ENCODE measurements around the gene TTC27. TPM values are rescaled to one million over a fixed set of nuclear protein-coding genes. Genes with fewer than 3 reads are reported as not detected.
"Not testable (repeated sequence)": the region's sequence is repeated elsewhere in the genome, so short reads cannot be mapped to it uniquely, and the experiment has no call there.

TTC27 gene
- 24.6 and 45.2 TPM in 2 replicates for total RNA-seq (2014; rRNA removed; shearing (Covaris generic); ENCODE audit: low replicate concordance)

DNA sequence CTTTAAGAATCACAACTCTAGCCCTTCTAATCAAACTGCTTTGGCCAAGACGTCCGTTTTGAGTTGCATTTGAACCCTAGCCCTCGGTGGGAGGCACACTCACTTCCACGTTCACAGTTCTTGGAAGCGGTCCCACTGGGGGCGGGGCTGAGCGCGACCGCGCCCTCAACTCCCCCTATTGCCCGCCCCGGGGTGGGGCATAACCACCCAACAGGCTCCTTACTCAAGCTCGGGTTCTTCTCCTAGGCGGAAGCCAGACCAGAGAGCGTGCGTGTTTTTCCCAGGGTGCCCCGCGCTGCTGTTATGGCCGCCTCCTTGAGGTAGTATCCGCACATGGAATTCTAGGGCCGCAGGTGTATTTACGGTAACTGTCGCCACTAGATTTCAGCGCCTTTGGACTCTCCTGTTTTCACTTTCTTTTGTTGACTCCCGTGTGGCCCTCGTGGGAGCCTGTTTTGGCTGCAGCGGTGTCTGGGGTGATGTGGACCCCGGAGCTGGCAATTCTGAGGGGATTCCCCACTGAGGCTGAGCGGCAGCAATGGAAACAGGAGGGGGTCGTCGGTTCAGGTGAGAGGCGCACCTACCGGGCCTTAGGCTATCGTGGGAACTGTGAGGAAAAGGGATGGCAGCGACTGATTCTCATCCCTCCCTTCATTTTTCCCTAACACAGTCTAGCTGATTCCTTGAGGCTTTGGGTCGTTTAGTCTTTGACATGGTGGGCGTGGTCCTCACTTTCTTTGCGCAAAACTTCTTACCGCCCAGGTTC lies at the start of gene TTC27:
Gene TTC27 (plus strand): TSS at position 237 of the 766 bp plus-strand sequence. CDS start 243 bp downstream, at position 480.
- peak; percentile 91 for DNase-seq (ENCODE audit: low read depth)
- in situ Hi-C loops (cut with HindIII; ENCODE audit: low pct_unique_long_range_greater_than_20kb, low sequenced_read_pairs) = no loop called here

DNA sequence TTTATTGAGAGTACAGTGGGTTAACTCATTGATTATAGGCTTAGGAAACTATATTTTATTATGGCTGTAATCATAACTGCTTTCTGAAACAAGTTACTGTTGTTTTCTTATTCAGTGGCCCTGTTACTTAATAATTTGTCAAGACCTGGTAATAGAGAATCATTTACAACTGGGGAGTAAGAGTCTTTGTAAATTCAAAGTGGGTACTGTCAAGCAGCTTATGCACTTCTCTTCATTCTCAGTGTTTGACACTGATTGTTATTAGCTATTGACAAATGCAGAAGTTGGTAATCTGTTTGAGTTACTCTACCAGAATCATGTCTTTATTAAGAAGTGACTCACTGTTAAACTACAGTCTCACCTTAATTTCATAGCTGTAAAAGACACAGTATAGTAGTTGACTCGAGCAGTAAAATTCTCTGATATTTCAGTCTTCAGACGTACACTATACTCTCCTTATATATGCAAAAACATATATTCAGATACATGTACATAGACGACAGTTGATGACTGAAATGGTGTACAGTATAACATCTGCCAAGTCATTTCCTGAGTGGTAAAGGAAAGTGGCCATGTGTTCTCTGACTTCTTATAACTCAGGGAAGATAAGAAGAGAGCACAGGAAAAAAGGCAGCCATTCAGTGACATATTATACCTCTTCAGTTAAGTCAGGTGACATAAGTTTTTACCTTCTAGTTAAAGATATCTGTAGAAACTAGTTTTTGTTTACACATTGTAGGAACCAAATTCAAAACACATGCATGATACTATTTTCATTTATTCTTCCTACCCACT lies 36.0 kb upstream of the TTC27 start:
- in situ Hi-C loops (cut with HindIII; ENCODE audit: low pct_unique_long_range_greater_than_20kb, low sequenced_read_pairs) = no loop called here
- no peak for DNase-seq (ENCODE audit: low read depth)

DNA sequence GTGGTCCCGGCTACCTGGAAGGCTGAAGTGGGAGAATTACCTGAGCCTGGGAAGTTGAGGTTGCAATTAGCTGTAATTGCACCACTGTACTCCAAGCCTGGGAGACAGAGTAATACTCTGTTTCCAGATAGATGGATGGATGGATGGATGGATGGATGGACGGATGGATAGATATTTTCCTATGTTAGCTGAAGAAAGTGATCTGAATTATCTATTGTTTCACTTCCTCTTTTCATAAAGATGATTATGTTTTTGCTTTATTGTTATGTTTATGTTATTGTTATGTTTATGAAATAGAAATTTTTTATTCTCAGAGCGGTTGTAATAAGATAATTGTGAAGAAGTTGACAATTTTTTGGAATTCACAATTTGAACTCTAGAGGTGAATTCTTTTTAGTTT lies 33.3 kb upstream of the TTC27 start:
- in situ Hi-C loops (cut with HindIII; ENCODE audit: low pct_unique_long_range_greater_than_20kb, low sequenced_read_pairs) = no loop called here
- no peak for DNase-seq (ENCODE audit: low read depth)

DNA sequence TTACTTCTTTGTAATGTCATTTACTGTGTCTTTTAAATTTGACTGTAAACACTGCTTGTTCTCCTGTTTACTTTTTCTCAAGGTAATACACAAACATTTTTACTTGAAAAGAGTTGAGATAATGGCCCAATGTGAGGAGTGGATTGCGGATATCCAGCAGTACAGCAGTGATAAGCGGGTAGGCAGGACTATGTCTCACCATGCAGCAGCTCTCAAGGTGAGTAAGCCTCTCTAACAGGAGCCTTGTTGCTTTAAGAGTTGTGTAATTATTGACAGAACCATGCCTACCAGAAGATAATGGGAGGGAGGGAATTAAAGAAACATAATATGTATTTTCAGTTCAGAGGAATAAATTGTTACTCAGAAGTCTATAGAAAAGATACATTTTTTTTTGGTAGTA lies 16.5 kb upstream of the TTC27 start:
- DNase-seq (ENCODE audit: low read depth) = peak; percentile 31
- in situ Hi-C loops (cut with HindIII; ENCODE audit: low pct_unique_long_range_greater_than_20kb, low sequenced_read_pairs) = no loop called here

DNA sequence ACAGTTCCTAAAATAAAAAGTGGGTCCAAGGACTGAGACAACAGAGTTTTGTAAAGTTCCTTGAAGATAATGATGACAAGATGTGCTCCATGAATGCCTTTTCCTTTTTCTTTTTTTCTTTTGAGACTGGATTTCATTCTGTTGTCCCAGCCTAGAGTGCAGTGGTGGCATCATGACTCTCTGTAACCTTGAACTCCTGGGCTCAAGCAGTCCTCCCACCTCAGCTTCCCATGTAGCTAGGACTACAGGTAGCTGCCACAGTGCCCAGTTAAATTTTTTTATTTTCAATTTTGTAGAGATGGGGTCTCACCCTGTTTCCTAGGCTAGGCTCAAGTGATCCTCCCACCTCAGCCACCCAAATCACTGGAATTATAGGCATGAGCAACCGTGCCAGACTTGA lies 16.1 kb upstream of the TTC27 start:
- in situ Hi-C loops (cut with HindIII; ENCODE audit: low pct_unique_long_range_greater_than_20kb, low sequenced_read_pairs) = no loop called here
- DNase-seq (ENCODE audit: low read depth) = no peak

DNA sequence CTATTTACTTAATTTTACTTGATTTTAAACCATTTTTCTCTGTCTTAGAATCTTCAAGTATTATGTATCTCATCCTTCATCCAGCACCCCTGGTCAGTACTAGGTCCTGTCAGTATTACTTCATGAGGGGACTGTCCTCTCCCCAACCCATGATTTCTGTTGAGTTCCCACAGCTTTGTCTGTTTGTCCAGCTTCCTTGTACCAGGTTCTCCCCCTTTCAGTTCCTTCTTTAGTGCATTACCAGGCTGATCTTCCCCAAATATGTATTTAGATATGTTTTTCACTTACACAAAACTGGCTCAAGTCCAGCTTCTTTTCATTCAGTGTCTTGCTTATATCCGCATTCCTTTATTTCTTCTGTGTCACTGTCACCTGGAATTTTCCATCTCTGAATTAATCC lies 13.8 kb upstream of the TTC27 start:
- DNase-seq (ENCODE audit: low read depth) = no peak
- in situ Hi-C loops (cut with HindIII; ENCODE audit: low pct_unique_long_range_greater_than_20kb, low sequenced_read_pairs) = no loop called here

DNA sequence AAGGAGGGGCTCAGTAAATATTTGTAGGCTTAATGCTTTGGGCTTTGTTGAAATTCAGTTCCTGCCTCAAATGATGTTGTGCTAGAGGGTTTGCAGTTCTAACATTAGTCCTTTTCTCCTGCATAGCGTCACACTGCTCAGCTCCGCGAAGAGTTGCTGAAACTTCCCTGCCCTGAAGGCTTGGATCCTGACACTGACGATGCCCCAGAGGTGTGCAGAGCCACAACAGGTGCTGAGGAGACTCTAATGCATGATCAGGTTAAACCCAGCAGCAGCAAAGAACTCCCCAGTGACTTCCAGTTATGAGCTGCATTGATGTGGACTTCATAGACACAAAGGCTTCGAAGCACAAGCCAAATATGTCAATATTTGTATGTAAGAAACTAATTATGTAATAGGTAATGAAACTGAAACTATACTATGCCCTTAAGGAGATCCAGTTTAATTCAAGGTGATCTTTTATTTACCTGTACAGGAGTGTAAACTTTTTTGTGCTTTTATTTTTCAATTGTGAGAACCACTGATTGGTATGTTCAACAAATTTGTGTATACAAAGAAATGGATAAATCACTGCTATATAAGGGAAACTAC lies 10.2 kb upstream of the TTC27 start:
- no peak for DNase-seq (ENCODE audit: low read depth)
- in situ Hi-C loops (cut with HindIII; ENCODE audit: low pct_unique_long_range_greater_than_20kb, low sequenced_read_pairs) = no loop called here

DNA sequence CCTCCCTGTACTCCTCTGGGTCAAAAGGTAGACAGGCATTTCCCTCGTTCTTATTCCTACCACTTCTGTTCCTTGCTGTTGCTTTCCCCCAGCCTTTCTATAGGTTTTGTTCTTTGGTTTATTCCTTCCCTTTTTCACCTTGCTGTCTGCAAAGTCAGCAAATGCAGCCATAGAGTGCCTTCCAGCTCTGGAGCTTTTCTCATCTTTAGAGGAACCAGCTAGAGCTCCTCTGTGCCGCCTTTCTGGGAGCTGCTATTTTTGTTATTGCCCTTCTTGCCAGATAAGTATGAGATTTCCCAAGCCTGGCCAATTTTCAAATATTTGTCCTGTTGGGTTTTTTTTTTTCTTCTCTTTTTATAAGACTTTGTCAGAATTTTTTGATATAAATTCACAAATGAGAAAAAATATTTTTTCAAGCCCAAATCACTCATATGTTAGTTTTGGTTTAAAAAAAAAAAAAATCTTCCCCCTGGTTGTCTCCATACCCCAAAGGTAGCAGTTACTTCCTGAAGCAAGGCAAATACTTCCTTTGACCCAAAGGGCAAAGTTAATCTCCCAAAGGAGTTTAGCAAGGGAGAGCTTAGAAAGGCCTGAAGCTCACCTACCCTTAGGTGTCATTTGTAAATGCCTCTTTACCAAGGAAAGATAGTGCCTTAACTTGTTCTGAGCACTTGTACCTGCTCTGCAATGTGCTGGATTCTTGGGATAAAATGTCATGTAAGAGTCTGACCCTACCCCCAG lies 5.1 kb upstream of the TTC27 start:
- in situ Hi-C loops (cut with HindIII; ENCODE audit: low pct_unique_long_range_greater_than_20kb, low sequenced_read_pairs) = no loop called here
- DNase-seq (ENCODE audit: low read depth) = no peak

DNA sequence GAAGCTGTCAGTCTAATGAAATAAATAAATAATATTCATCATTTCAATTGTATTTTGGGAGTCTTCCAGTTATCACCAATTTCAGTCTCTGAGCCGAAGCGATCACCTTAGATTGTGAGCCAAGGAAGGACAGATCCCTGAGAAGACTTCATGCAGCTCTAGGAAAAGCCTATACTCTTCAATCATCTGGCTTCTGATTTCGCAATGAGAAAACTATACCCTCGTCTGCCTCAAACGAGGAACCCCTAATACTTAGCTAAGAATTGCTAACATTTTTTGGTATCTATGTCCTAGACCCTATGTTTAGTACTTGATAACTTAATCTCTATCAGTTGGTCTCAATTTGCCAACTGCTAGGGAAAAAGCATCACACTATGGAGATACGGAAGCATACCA lies 4.5 kb upstream of the TTC27 start:
- in situ Hi-C loops (cut with HindIII; ENCODE audit: low pct_unique_long_range_greater_than_20kb, low sequenced_read_pairs) = no loop called here

DNA sequence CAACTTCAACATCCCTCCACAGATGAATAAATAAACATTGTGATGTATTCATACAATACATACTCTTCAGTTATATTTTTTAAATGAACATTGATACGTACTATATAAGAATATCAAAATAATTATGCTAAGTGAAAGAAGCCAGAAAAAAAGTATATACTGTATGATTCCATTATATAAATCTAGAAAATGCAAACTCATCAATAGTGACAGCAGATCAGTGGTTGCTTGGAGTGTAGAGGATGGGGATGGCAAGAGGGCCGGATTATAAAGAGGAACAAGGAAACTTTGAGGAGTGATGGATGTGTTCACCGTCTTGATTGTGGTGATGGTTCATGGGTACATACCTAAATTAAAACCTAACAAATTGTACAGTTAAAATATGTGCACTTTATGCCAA lies 3.0 kb upstream of the TTC27 start:
- no peak for DNase-seq (ENCODE audit: low read depth)
- in situ Hi-C loops (cut with HindIII; ENCODE audit: low pct_unique_long_range_greater_than_20kb, low sequenced_read_pairs) = no loop called here

More for the DNA sequence above, 4.5 kb upstream of the TTC27 start:
- no peak for DNase-seq (ENCODE audit: low read depth)

DNA sequence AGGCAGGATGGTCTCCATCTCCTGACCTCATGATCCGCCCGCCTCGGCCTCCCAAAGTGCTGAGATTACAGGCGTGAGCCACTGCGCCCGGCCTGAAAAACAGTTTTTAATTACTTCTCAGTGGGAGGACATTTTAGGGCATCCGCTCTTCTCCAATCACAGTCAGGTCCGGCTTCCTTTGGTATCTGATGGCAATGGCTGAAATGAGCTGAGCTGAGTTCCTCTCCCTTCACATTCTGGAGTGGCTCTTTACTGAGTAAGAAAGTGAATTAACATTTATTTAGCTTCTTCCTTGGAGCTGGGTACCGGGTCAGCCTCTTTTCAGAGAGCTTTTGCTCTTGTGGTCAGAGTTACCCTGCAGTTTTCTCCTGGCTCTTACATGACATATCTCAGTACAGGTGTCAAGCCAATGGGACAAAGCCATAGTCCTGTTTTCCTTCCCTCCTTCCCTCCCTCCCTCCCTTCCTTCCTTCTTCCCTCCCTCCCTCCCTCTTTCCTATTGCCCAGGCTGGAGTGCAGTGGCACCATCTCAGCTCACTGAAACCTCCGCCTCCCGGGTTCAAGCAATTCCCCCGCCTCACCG lies 1.1 kb upstream of the TTC27 start:
- DNase-seq (ENCODE audit: low read depth) = no peak

DNA sequence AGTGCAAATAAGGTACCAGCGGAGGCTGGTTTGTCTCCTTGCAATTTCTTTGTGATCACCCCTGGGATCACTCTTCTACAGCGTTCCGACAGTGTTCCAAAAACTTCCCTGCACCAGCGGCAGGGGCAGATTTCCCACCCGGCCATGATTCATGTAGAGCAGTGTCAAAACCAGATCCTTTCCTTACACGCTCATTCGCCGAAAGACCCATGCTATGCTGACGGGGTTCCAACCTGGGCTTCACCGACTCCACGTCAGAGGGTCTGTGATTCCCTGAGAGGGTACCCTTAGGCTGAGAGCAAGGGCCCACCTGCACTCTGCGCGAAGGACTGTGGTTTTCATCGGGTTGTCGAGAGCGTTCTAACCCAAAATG lies 423 bp upstream of the TTC27 start:
- no peak for DNase-seq (ENCODE audit: low read depth)
- in situ Hi-C loops (cut with HindIII; ENCODE audit: low pct_unique_long_range_greater_than_20kb, low sequenced_read_pairs) = no loop called here

More for the DNA sequence above, 1.1 kb upstream of the TTC27 start:
- in situ Hi-C loops (cut with HindIII; ENCODE audit: low pct_unique_long_range_greater_than_20kb, low sequenced_read_pairs) = no loop called here

DNA sequence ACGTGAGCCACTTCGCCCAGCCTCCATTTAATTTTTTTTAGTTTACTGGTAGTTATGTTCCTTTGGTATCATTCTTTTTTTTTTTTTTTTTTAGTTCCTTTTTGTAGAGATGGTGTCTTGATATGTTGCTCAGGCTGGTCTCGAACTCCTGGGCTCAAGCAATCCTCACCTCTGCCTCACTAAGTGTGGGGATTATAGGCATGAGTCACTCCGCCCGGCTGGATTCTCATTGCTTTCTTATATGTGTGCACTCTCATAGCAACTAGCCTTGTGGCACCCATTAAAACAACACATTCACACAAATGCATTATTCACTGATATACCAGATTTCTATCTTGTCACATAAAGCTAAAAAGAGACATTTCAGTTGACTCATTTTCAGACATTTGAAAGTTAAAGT lies 4.2 kb downstream of the TTC27 start:
- in situ Hi-C loops (cut with HindIII; ENCODE audit: low pct_unique_long_range_greater_than_20kb, low sequenced_read_pairs) = no loop called here

DNA sequence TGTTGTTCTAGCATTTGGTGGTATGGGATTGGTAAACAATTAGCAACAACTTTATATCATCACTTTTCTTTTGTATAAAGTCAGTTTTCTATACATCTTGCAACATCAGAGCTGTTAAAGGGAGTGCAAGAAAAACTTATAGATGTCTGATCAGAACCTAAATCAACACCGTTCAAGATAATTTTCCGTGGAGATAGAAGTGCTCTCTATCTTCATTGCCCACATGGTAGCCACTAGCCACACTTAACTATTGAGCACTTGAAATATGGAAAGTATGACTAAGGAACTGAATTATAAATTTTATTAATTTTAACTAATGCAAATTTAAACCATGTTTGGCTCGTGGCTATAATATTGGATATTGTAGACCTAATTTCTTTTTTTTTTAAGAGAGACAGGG lies 5.2 kb downstream of the TTC27 start:
- in situ Hi-C loops (cut with HindIII; ENCODE audit: low pct_unique_long_range_greater_than_20kb, low sequenced_read_pairs) = no loop called here
- DNase-seq (ENCODE audit: low read depth) = no peak

More for the DNA sequence above, 4.2 kb downstream of the TTC27 start:
- peak; percentile 57 for DNase-seq (ENCODE audit: low read depth)

DNA sequence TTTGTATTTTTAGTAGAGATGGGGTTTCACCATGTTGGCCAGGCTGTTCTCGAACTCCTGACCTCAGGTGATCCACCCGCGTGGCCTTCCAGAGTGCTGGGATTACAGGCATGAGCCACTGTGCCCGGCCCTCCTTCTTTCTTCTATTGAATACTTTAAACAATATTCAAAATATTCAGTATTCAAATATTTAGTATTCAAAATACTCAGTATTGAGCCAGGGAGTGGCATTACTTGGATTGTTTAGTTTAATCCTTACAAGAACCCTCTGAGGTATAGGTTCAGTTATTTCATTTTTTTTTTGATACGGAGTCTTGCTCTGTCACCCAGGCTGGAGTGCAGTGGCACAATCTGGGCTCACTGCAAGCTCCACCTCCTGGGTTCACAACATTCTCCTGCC lies 10.7 kb downstream of the TTC27 start:
- DNase-seq (ENCODE audit: low read depth); in situ Hi-C loops (cut with HindIII; ENCODE audit: low pct_unique_long_range_greater_than_20kb, low sequenced_read_pairs): not testable (repeated sequence)

DNA sequence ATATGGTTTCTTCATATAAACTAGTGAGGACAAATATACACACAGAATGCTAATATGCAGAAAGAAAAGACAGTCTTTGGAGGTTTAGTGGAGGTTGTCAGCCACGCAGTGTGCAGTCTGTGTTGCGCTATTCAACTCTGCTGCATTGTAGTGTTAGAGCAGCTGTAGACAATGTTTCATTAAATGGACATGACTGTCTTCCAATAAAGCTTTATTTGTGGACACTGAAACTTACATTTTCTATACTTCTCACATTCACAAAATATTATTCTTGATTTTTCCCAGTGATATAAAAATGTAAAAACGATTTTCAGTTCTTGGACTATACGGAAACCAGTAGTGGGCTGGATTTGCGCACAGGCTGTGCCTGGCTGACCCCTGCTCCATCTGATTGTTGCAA lies 13.3 kb downstream of the TTC27 start:
- in situ Hi-C loops (cut with HindIII; ENCODE audit: low pct_unique_long_range_greater_than_20kb, low sequenced_read_pairs) = no loop called here
- DNase-seq (ENCODE audit: low read depth) = no peak

DNA sequence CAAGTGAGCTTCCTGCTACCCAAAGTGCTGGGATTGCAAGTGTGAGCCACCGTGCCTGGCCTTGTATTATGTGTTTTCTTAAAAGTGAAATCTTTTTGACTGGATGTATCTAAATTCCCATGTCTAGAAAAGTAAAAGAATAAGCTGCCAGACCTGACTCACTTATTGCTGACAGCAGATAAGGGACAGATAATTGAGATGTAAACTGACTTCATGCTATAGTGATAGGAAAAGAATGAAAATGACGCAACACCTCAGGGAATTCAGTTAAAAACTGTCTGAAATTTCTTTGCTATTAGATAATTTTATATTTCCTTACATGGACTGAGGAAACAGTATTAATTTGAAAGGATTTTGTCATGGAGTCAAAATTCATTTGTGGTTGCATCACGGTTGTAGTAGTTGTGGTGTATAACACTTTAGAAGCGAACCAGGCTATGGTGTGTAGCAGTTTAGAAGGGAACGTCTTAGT lies 19.4 kb downstream of the TTC27 start:
- DNase-seq (ENCODE audit: low read depth) = no peak

DNA sequence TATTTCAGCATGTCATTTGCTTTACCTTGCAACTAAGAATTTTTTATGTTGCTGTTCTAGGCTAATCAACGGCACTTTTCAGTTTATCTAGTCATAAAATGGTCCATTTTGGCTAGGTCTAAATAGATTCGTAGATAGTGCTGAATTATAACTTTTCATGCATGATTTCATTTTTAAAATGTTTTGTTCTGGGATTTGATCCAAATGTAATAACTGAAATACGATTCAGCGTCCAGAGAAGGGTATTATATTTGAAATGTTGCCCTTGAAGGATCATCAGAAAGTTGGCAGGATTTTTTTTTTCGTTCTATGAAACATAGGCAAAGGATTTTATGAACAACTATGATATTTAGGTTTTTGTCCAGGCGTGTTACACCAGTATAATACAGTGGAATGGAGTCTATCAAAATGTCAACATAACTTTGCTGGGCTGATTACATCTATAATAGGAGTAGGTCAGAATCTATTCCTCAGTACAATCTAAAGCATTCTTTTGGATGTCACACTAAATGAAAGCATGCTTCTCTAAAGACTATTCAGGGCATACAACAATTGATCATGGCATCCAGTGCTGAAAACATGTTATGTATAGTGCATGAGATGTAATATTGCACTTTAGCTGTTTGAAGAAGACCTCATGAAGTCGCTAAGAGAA lies 24.8 kb downstream of the TTC27 start:
- DNase-seq (ENCODE audit: low read depth) = no peak
- in situ Hi-C loops (cut with HindIII; ENCODE audit: low pct_unique_long_range_greater_than_20kb, low sequenced_read_pairs) = no loop called here

More for the DNA sequence above, 19.4 kb downstream of the TTC27 start:
- in situ Hi-C loops (cut with HindIII; ENCODE audit: low pct_unique_long_range_greater_than_20kb, low sequenced_read_pairs) = no loop called here

Measured in Caki2 (cell line).